Measurements from ENCODE around the gene MMP15.

DNA sequence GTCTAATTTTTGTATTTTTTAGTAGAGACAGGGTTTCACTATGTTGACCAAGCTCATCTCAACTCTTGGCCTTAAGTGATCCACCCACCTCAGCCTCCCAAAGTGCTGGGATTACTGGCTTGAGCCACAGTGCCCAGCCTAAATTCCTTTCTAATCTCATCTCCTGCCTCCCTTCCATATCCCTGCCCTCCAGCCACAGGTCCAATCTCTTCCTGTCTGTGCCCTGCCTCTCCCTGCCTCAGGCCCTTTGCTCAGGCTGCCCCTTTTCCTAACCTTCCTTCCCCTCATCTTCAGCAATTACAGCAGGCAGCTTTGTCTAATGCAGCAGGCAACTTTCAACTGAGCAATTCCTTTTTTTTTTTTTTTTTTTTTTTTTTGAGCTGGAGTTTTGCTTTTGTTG is 56.8 kb downstream of the MMP15 start:
- TF ChIP-seq CTCF (IDR thresholded peaks at IDR 0.05; ENCODE audit: low read depth, low read length) (no peak), MAX (IDR thresholded peaks at IDR 0.05; ENCODE audit: low read depth, low read length) (no peak), POLR2A (IDR thresholded peaks at IDR 0.05; ENCODE audit: extremely low read depth, insufficient read length) (no peak), MYC (IDR thresholded peaks at IDR 0.05; ENCODE audit: low read depth, low read length) (no peak)

Data from NB4 (cell line).